GM21723 (cell line): ENCODE data around the gene ARL10.
"Not testable (repeated sequence)": the region's sequence is repeated elsewhere in the genome, so short reads cannot be mapped to it uniquely, and the experiment has no call there.

Source experiments
- ATAC-seq: cut with Tn5 transposase; IDR thresholded peaks from one replicate; pipeline ENCODE4 v1.9.1; 2021; ENCODE audit warnings: mild to moderate bottlenecking, moderate library complexity; ENCODE audit not compliant: unreplicated experiment

Gene ARL10

GRCh38 chr5:176388003-176388443 lies 22.7 kb downstream of the ARL10 start:
- ATAC-seq = peak; percentile 8

- ATAC-seq = peak; percentile 88
These were observed 23.3 kb downstream of the ARL10 start, which contains the start of the genes HIGD2A and NOP16 for GRCh38 chr5:176388444-176389134. Gene HIGD2A (plus strand): TSS chr5:176388751. CDS start chr5:176388820, 69 bp downstream. Gene NOP16 (minus strand): TSS chr5:176388598. CDS start chr5:176388539, 59 bp downstream.

- ATAC-seq = peak; percentile 38
These were observed 24.1 kb downstream of the ARL10 start for GRCh38 chr5:176389135-176390123.

- no peak for ATAC-seq
These were observed 26.2 kb downstream of the ARL10 start for GRCh38 chr5:176391479-176391878.

GRCh38 chr5:176391999-176392398 lies 26.7 kb downstream of the ARL10 start:
- no peak for ATAC-seq

- ATAC-seq = no peak
These were observed 27.2 kb downstream of the ARL10 start for GRCh38 chr5:176392526-176392925.

- no peak for ATAC-seq
These were observed 28.8 kb downstream of the ARL10 start for GRCh38 chr5:176394096-176394495.

- ATAC-seq = no peak
These were observed 29.8 kb downstream of the ARL10 start for GRCh38 chr5:176394881-176395675.

GRCh38 chr5:176396330-176396729 lies 31.0 kb downstream of the ARL10 start:
- no peak for ATAC-seq

- no peak for ATAC-seq
These were observed 32.6 kb downstream of the ARL10 start for GRCh38 chr5:176397736-176398420.

- no peak for ATAC-seq
These were observed 35.3 kb downstream of the ARL10 start for GRCh38 chr5:176400382-176401156.

GRCh38 chr5:176401281-176402205 lies 36.3 kb downstream of the ARL10 start:
- ATAC-seq = no peak

GRCh38 chr5:176405656-176406435 lies 40.6 kb downstream of the ARL10 start:
- ATAC-seq = no peak

GRCh38 chr5:176406436-176407052 lies 41.3 kb downstream of the ARL10 start:
- no peak for ATAC-seq

- no peak for ATAC-seq
These were observed 42.4 kb downstream of the ARL10 start for GRCh38 chr5:176407456-176408251.

GRCh38 chr5:176408252-176408573 lies 42.9 kb downstream of the ARL10 start:
- ATAC-seq = not testable (repeated sequence)
